Esophagus squamous epithelium (tissue), 4 donors: Measurements from ENCODE around the gene EFCAB8.

ENCODE experiments used
- CTCF ChIP-seq, 6 experiments: fragments of 450-650 bp in 4 of 6; fragments of 200-600 bp in 2 of 6; sonication (generic) in 2 of 6; IDR thresholded peaks; one replicate each; pipeline ENCODE4 v1.5.1; 2016 to 2019; ENCODE audit warnings: antibody characterized with exemption in 6 of 6, mild to moderate bottlenecking in 4 of 6, moderate library complexity in 4 of 6
- POLR2A ChIP-seq, 4 donors: fragments of 450-650 bp; IDR thresholded peaks; one replicate each; pipeline ENCODE4 v1.6.1; 2017; ENCODE audit warnings: antibody characterized with exemption in 4 of 4, mild to moderate bottlenecking in 4 of 4, moderate library complexity in 3 of 4

GRCh38 chr20:33005132-33005566 is 146.4 kb downstream of the EFCAB8 start:
- TF ChIP-seq CTCF (IDR thresholded peaks at IDR 0.05): peak; percentile 11 to 63 (median 26)
- TF ChIP-seq POLR2A (IDR thresholded peaks at IDR 0.05): no peak
